ENCODE results near the gene AP1M1. TPM values are rescaled to one million over a fixed set of nuclear protein-coding genes. Genes with fewer than 3 reads are reported as not detected.

The AP1M1 gene
- total and polyA plus RNA-seq, 2 donors = 30.6 to 72.9 TPM

- H3K4me1 ChIP-seq (ENCODE audit: insufficient read depth) = no peaks in the 10 kb centered on the region
- peaks cover 4% of the 10 kb centered on the region for H3K36me3 ChIP-seq (ENCODE audit: insufficient read depth)
- no peak overlapping the region for H3K4me3 ChIP-seq (ENCODE audit: low read depth, low read length)
- no peak overlapping the region for H3K27ac ChIP-seq (ENCODE audit: low read depth)
- DNase-seq (ENCODE audit: extremely low spot score) = no peak
- 81% methylated on average over 21 of the region's 21 CpGs for WGBS
Measured at GRCh38 chr19:16225279-16226183, 27.8 kb downstream of the AP1M1 start.

DNA sequence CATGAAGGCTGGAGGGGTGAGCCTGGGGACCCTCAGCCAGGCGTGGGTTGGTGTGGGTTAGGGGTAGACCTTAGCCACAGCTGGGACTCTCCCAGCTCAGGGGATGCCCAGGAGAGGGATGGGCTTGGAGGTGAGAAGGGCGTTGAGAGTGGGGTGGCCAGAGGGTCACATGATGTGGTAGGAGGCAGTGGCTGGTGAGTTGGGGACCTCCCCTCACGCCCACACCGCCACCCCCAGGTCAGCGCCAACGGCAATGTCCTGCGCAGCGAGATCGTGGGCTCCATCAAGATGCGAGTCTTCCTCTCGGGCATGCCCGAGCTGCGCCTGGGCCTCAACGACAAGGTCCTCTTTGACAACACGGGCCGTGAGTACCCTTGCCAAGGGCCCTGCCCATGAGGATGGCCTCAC, 28.5 kb downstream of the AP1M1 start:
- peaks cover 4% of the 10 kb centered on the region for H3K36me3 ChIP-seq (ENCODE audit: insufficient read depth)
- WGBS = 93% methylated on average over 16 of the region's 16 CpGs
- no peak overlapping the region for H3K27ac ChIP-seq (ENCODE audit: low read depth)
- no peak for DNase-seq (ENCODE audit: extremely low spot score)
- H3K4me1 ChIP-seq (ENCODE audit: insufficient read depth) = no peaks in the 10 kb centered on the region
- H3K4me3 ChIP-seq (ENCODE audit: low read depth, low read length) = no peak overlapping the region

DNA sequence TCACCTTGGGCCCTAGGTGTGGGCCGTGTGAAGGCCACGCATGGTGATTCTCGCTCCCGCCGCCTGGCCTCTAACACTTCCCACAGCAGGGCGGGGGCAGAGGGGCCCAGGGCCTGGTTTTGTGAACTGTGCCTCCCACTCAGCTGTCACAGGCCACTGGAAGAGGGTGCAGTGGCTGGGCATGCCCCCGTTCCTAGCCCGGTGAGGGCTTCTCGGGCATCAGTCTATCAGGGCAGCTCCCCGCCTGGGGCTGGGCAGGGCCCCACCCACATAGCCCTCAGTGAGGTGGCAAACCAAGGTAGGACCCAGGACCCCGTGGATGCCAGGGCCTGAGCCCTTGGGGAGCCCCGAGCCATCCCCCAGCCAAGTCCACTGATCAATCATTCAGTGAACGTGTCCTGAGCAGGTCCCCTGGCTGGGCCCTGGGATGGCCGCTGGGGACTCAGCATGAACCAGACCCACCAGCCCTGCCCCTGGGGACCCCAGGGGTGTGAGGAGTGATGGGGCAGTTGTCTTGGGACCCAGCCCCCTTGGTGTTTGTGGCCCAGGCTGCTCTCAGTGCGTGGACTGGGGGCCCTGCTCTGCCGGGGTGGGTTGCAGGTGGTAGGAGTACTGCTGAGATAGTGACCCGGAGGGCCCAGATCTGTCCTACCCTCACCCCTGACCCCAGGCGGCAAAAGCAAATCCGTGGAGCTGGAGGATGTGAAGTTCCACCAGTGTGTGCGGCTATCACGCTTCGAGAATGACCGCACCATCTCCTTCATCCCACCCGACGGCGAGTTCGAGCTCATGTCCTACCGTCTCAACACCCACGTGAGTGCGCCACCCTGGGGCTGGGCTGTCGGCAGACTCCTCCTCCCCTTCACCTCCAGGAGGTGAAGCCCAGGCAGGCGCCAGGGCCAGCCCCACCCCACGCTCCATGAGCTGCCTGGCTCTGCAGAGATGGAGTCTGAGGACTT, 29.4 kb downstream of the AP1M1 start:
- Histone ChIP-seq H3K4me1 (ENCODE audit: insufficient read depth) (no peaks in the 10 kb centered on the region), H3K27ac (ENCODE audit: low read depth) (no peak overlapping the region), H3K36me3 (ENCODE audit: insufficient read depth) (peaks cover 4% of the 10 kb centered on the region), H3K4me3 (ENCODE audit: low read depth, low read length) (no peak overlapping the region)
- DNase-seq (ENCODE audit: extremely low spot score) = no peak
- WGBS = 88% methylated on average over 33 of the region's 33 CpGs

GRCh38 chr19:16227837-16228636, 30.3 kb downstream of the AP1M1 start:
- H3K36me3 ChIP-seq (ENCODE audit: insufficient read depth) = peaks cover 4% of the 10 kb centered on the region
- no peaks in the 10 kb centered on the region for H3K4me1 ChIP-seq (ENCODE audit: insufficient read depth)
- DNase-seq (ENCODE audit: extremely low spot score) = no peak
- 91% methylated on average over 21 of the region's 21 CpGs for WGBS
- no peak overlapping the region for H3K4me3 ChIP-seq (ENCODE audit: low read depth, low read length)
- no peak overlapping the region for H3K27ac ChIP-seq (ENCODE audit: low read depth)

GRCh38 chr19:16228637-16229321, 31.1 kb downstream of the AP1M1 start:
- H3K4me1 ChIP-seq (ENCODE audit: insufficient read depth) = no peaks in the 10 kb centered on the region
- H3K36me3 ChIP-seq (ENCODE audit: insufficient read depth) = peaks cover 4% of the 10 kb centered on the region
- 90% methylated on average over 21 of the region's 21 CpGs for WGBS
- H3K27ac ChIP-seq (ENCODE audit: low read depth) = no peak overlapping the region
- H3K4me3 ChIP-seq (ENCODE audit: low read depth, low read length) = no peak overlapping the region
- DNase-seq (ENCODE audit: extremely low spot score) = no peak

DNA sequence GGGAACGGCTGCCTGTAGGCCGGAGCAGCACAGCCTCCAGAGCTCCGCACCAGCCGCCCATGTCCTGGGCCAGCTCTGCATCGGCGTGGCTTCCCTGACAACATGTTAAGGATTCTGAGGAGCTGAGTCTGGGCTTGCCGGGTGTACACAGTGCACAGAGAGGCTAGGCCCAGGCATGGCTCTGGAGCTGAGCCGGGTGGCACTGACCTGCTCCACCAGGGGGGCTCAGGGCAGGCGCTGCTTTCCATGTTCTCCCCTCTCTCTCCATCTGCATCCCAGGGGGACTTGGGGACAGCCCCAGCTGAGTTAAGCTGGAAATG, 31.6 kb downstream of the AP1M1 start:
- Histone ChIP-seq H3K4me3 (ENCODE audit: low read depth, low read length) (no peak overlapping the region), H3K36me3 (ENCODE audit: insufficient read depth) (peaks cover 4% of the 10 kb centered on the region), H3K27ac (ENCODE audit: low read depth) (no peak overlapping the region), H3K4me1 (ENCODE audit: insufficient read depth) (no peaks in the 10 kb centered on the region)
- WGBS = 94% methylated on average over 9 of the region's 9 CpGs
- no peak for DNase-seq (ENCODE audit: extremely low spot score)

DNA sequence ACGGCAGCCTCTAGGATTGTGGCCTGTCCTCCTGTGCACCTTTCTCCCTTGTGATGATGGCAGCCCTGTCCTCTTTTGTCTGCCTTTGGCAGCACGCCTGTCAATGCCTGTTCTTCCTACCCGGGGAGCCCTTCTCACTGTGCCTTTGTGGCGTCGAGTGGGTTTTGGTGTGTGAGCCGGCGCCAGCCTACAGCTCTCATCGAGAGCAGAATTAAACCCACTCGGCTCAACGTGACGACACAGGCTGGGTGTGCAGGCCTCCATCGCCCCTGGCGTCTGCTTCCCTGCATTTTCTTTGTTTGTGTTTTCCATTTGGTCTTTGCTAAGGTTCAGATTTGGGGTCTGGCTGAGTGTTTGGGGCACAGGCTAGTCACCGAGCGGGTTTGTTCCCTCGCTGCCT, 34.4 kb downstream of the AP1M1 start:
- WGBS = 94% methylated on average over 16 of the region's 16 CpGs
- Histone ChIP-seq H3K4me1 (ENCODE audit: insufficient read depth) (no peaks in the 10 kb centered on the region), H3K36me3 (ENCODE audit: insufficient read depth) (peaks cover 3% of the 10 kb centered on the region), H3K4me3 (ENCODE audit: low read depth, low read length) (no peak overlapping the region), H3K27ac (ENCODE audit: low read depth) (no peak overlapping the region)
- DNase-seq (ENCODE audit: extremely low spot score) = no peak

- WGBS = 89% methylated on average over 13 of the region's 13 CpGs
- Histone ChIP-seq H3K27ac (ENCODE audit: low read depth) (no peak overlapping the region), H3K36me3 (ENCODE audit: insufficient read depth) (no peaks in the 10 kb centered on the region), H3K4me1 (ENCODE audit: insufficient read depth) (no peaks in the 10 kb centered on the region), H3K4me3 (ENCODE audit: low read depth, low read length) (no peak overlapping the region)
- no peak for DNase-seq (ENCODE audit: extremely low spot score)
Measured at GRCh38 chr19:16232568-16232967, 34.9 kb downstream of the AP1M1 start.

DNA sequence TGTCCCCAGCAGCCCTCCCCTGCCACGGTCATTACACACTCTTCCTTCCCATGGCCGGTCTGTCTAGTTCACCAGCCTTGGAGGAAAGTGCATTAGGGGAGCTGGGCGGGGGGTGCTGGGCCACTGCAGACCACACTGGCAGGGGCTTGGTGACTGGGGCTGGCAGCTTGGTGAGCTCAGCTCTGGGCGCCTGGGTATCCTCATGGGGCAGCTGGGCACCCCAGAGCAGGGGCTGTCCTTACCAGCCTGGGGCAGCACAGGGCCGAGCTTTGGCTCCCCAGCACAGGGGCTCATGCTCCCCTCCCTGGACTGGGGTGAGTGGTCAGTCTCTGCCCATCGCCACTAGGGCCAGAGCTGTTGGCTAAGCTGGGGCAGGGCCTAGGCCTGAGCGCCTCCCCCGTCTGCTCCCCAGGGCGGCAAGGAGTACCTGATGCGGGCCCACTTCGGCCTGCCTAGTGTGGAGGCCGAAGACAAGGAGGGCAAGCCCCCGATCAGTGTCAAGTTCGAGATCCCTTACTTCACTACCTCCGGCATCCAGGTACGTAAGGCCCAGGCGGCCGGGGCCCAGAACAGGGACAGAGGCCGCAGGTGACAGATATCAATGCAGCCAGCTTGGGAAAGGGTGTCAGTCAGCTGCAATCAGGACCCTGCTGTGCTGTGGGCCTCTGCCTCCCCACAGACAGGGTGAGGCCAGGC, 35.5 kb downstream of the AP1M1 start:
- Histone ChIP-seq H3K4me1 (ENCODE audit: insufficient read depth) (no peaks in the 10 kb centered on the region), H3K36me3 (ENCODE audit: insufficient read depth) (no peaks in the 10 kb centered on the region), H3K4me3 (ENCODE audit: low read depth, low read length) (no peak overlapping the region), H3K27ac (ENCODE audit: low read depth) (no peak overlapping the region)
- WGBS = 94% methylated on average over 19 of the region's 19 CpGs
- DNase-seq (ENCODE audit: extremely low spot score) = no peak

GRCh38 chr19:16233836-16234551, 36.3 kb downstream of the AP1M1 start:
- 87% methylated on average over 19 of the region's 19 CpGs for WGBS
- Histone ChIP-seq H3K4me3 (ENCODE audit: low read depth, low read length) (no peak overlapping the region), H3K4me1 (ENCODE audit: insufficient read depth) (no peaks in the 10 kb centered on the region), H3K36me3 (ENCODE audit: insufficient read depth) (no peaks in the 10 kb centered on the region), H3K27ac (ENCODE audit: low read depth) (no peak overlapping the region)
- DNase-seq (ENCODE audit: extremely low spot score) = no peak

DNA sequence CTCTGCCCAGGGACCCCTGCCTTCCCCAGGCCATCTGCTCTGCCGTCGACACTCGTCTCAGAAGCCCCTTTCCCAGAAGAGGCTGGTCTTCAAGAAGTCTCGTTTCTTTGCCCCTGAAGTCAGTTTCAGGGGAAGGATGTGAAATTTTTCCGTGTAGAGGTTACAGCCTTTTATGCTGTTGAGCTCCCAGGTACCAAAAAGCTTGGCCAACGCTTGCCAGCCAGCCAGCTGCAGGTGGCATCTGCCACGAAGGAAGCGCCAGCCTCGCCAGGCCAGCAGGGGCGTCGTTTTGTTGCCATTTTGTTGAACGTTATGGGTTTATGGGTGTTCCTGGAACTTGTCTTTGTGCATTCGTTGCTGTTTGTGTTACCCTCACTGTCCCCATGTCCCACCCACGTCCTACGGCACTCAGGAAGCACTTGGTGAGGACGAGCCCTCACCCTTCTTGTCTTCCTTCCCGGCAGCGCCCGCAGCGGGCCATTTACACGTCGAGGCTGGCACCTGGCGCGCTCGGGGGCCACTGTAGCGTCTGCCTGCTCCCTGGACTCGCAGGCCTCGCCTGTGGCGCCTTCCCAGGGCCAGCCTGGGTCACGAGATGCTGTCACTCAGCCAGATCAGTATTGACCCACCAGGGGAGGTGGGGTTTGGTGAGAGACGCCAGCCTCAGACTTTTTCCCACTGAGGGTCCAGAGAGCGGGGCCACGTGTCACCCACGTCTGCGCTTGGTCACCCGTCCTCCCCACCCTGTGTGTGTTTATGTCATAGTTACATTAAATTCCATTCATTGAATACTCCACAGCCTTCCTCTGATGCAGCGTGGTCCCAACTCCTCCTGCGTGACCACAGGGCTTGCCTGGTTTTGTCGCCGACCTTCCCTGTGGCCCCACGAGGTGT, 37.1 kb downstream of the AP1M1 start:
- H3K36me3 ChIP-seq (ENCODE audit: insufficient read depth) = no peaks in the 10 kb centered on the region
- WGBS = 92% methylated on average over 41 of the region's 41 CpGs
- no peak overlapping the region for H3K4me3 ChIP-seq (ENCODE audit: low read depth, low read length)
- DNase-seq (ENCODE audit: extremely low spot score) = no peak
- no peaks in the 10 kb centered on the region for H3K4me1 ChIP-seq (ENCODE audit: insufficient read depth)
- H3K27ac ChIP-seq (ENCODE audit: low read depth) = no peak overlapping the region

Data from urinary bladder (tissue), 4 donors.